ENCODE results near the gene PDAP1.
"Not testable (repeated sequence)": the region's sequence is repeated elsewhere in the genome, so short reads cannot be mapped to it uniquely, and the experiment has no call there.

Gene PDAP1

GRCh38 chr7:99424932-99425730, 16.7 kb upstream of the PDAP1 start:
- no peak for DNase-seq (ENCODE audit: low read depth, low spot score)

GRCh38 chr7:99422625-99423024, 14.2 kb upstream of the PDAP1 start:
- DNase-seq (ENCODE audit: low read depth, low spot score), result no peak

GRCh38 chr7:99422186-99422585, 13.8 kb upstream of the PDAP1 start:
- DNase-seq (ENCODE audit: low read depth, low spot score), result no peak

GRCh38 chr7:99420986-99421385, 12.6 kb upstream of the PDAP1 start:
- DNase-seq (ENCODE audit: low read depth, low spot score), result no peak

GRCh38 chr7:99420213-99420612, 11.8 kb upstream of the PDAP1 start:
- DNase-seq (ENCODE audit: low read depth, low spot score), result no peak

- DNase-seq (ENCODE audit: low read depth, low spot score), result no peak
These were observed 11.1 kb upstream of the PDAP1 start for GRCh38 chr7:99419323-99420021.

GRCh38 chr7:99418260-99418659, 9.9 kb upstream of the PDAP1 start:
- no peak for DNase-seq (ENCODE audit: low read depth, low spot score)

- not testable (repeated sequence) for DNase-seq (ENCODE audit: low read depth, low spot score)
These were observed 7.2 kb upstream of the PDAP1 start for GRCh38 chr7:99415513-99416127.

GRCh38 chr7:99410635-99411034, 2.2 kb upstream of the PDAP1 start:
- no peak for DNase-seq (ENCODE audit: low read depth, low spot score)

GRCh38 chr7:99409806-99410205, 1.4 kb upstream of the PDAP1 start:
- DNase-seq (ENCODE audit: low read depth, low spot score), result no peak

GRCh38 chr7:99409192-99409572, 785 bp upstream of the PDAP1 start:
- no peak for DNase-seq (ENCODE audit: low read depth, low spot score)

GRCh38 chr7:99407872-99408378, 472 bp downstream of the PDAP1 start:
- no peak for DNase-seq (ENCODE audit: low read depth, low spot score)

GRCh38 chr7:99406557-99406956, 1.8 kb downstream of the PDAP1 start:
- DNase-seq (ENCODE audit: low read depth, low spot score), result no peak

GRCh38 chr7:99404977-99405320, 3.4 kb downstream of the PDAP1 start:
- no peak for DNase-seq (ENCODE audit: low read depth, low spot score)

GRCh38 chr7:99404235-99404976, 4.0 kb downstream of the PDAP1 start:
- DNase-seq (ENCODE audit: low read depth, low spot score), result no peak

GRCh38 chr7:99403764-99404163, 4.6 kb downstream of the PDAP1 start:
- no peak for DNase-seq (ENCODE audit: low read depth, low spot score)

- no peak for DNase-seq (ENCODE audit: low read depth, low spot score)
These were observed 5.5 kb downstream of the PDAP1 start for GRCh38 chr7:99402854-99403253.

- DNase-seq (ENCODE audit: low read depth, low spot score), result no peak
These were observed 8.8 kb downstream of the PDAP1 start for GRCh38 chr7:99399597-99399996.

- no peak for DNase-seq (ENCODE audit: low read depth, low spot score)
These were observed 9.4 kb downstream of the PDAP1 start for GRCh38 chr7:99398891-99399445.

- DNase-seq (ENCODE audit: low read depth, low spot score), result no peak
These were observed 11.0 kb downstream of the PDAP1 start for GRCh38 chr7:99397297-99397983.

All from activated naive CD8-positive, alpha-beta T cell treated with anti-CD3 and anti-CD28 coated beads, Interleukin-2, amount 50 U/mL, for 16 hours (primary cell).